Left lung (tissue), 10 donors: ENCODE results near the gene FAM200B. TPM values are rescaled to one million over a fixed set of nuclear protein-coding genes. Genes with fewer than 3 reads are reported as not detected.

Source experiments
- ATAC-seq: fragments of 200-7000 bp; cut with Tn5 transposase; one replicate; pipeline ENCODE4 v1.9.1; 2020; ENCODE audit warnings: moderate library complexity
- DNase-seq, 4 donors: peaks; one replicate each; pipeline ENCODE4 v3.0.0-alpha.2; 2013 to 2020
- H3K27ac ChIP-seq, 2 donors: fragments of 200-600 bp; sonication (generic) in 1 of 2; one replicate each; pipeline versions ENCODE4 v1.5.0 to v1.8.0; 2020 to 2021
- H3K27me3 ChIP-seq, 2 donors: fragments of 200-600 bp; sonication (generic) in 1 of 2; one replicate each; pipeline versions ENCODE4 v1.5.0 to v1.8.0; 2020 to 2021
- H3K36me3 ChIP-seq, 2 donors: fragments of 200-600 bp; sonication (generic) in 1 of 2; one replicate each; pipeline versions ENCODE4 v1.5.0 to v1.8.0; 2020 to 2021
- H3K4me1 ChIP-seq, 2 donors: fragments of 200-600 bp; one replicate each; pipeline ENCODE4 v1.8.0; 2021
- H3K4me3 ChIP-seq, 2 donors: fragments of 200-600 bp; sonication (generic) in 1 of 2; one replicate each; pipeline versions ENCODE4 v1.5.0 to v1.8.0; 2020 to 2021; ENCODE audit warnings: mild to moderate bottlenecking in 1 of 2
- H3K9me3 ChIP-seq, 2 donors: fragments of 200-600 bp; sonication (generic) in 1 of 2; one replicate each; pipeline versions ENCODE4 v1.5.0 to v1.8.0; 2020 to 2021
- intact Hi-C, 2 donors: fragments of 100-400 bp; cut with DNase I; formaldehyde crosslinking; loops; one replicate each; pipeline versions ENCODE4 v1.11.2 to v1.14.2; 2022
- polyA plus RNA-seq, 6 donors: library from polyadenylated mRNA; unstranded; fragments of 120-200 nt; gene quantifications; one replicate each; pipeline ENCODE4 v1.2.1, GENCODE V29; 2013; ENCODE audit not compliant: insufficient read length in 6 of 6
- total RNA-seq, 2 donors: library from RNA; stranded (reverse); fragmentation: NEBNext Ultra II Directional; extraction: Animal tissue kit (Norgen Biotek cat#: 25700); gene quantifications; one replicate each; pipeline ENCODE4 v1.2.1, GENCODE V29; 2021
- TF ChIP-seq, protein P1 (sequence below), 2 donors: fragments of 200-600 bp; sonication (generic) in 1 of 2; IDR thresholded peaks; one replicate each; pipeline versions ENCODE4 v1.5.0 to v1.8.0; 2021; ENCODE audit warnings: antibody characterized with exemption in 2 of 2
- donor health status: DM: no; HTN: yes; CAD: no.
- donor health status: DM: no; HTN: no; CAD: no.

Gene FAM200B
- total and polyA plus RNA-seq, 8 donors: 25.8 to 52.4 (median 45.9) TPM

GRCh38 chr4:15711762-15712161 is 30.1 kb downstream of the FAM200B start:
- Histone ChIP-seq H3K4me1 (no peaks in the 10 kb centered on the region), H3K9me3 (no peaks in the 10 kb centered on the region), H3K27me3 (no peaks in the 10 kb centered on the region), H3K36me3 (peaks cover 0 to 31% of the 10 kb centered on the region in 2 donors), H3K4me3 (no peak overlapping the region), H3K27ac (no peak overlapping the region)
- DNase-seq (no peak), ATAC-seq (no peak)
- TF ChIP-seq, protein P1, sequence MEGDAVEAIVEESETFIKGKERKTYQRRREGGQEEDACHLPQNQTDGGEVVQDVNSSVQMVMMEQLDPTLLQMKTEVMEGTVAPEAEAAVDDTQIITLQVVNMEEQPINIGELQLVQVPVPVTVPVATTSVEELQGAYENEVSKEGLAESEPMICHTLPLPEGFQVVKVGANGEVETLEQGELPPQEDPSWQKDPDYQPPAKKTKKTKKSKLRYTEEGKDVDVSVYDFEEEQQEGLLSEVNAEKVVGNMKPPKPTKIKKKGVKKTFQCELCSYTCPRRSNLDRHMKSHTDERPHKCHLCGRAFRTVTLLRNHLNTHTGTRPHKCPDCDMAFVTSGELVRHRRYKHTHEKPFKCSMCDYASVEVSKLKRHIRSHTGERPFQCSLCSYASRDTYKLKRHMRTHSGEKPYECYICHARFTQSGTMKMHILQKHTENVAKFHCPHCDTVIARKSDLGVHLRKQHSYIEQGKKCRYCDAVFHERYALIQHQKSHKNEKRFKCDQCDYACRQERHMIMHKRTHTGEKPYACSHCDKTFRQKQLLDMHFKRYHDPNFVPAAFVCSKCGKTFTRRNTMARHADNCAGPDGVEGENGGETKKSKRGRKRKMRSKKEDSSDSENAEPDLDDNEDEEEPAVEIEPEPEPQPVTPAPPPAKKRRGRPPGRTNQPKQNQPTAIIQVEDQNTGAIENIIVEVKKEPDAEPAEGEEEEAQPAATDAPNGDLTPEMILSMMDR (IDR thresholded peaks at IDR 0.05): no peak
- intact Hi-C loops: no loop called here

- no peaks in the 10 kb centered on the region for H3K27me3 ChIP-seq
- ATAC-seq: no peak
- TF ChIP-seq, protein P1 (IDR thresholded peaks at IDR 0.05): no peak
- no peak overlapping the region for H3K4me3 ChIP-seq
- H3K36me3 ChIP-seq: peaks cover 0 to 32% of the 10 kb centered on the region in 2 donors
- H3K27ac ChIP-seq: no peak overlapping the region
- no peak for DNase-seq
- no peaks in the 10 kb centered on the region for H3K4me1 ChIP-seq
- intact Hi-C loops: no loop called here
- H3K9me3 ChIP-seq: no peaks in the 10 kb centered on the region
Measured at GRCh38 chr4:15712214-15712613, 30.6 kb downstream of the FAM200B start.

DNA sequence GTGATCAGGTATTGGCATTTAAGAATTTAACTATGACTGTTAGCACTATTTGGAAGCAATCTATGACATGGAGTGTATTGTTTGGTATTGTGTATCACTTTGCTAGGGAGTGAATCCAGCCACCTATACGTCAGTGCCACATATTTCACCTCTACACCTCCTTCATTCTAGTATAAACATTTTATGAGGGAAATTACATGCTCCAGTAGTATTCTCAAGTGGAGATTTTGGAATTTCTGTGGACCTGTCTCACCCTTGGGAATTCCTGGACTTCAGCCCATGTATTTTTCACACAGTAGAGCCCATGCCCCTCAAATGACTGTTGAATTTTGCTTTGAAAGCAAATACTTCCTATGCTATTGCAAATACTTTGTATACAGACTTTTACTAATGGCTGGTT is 32.5 kb downstream of the FAM200B start:
- DNase-seq: peak in 1 of 4 donors; percentile 32
- intact Hi-C loops: no loop called here
- TF ChIP-seq, protein P1 (IDR thresholded peaks at IDR 0.05): no peak

GRCh38 chr4:15714646-15715435 is 33.2 kb downstream of the FAM200B start:
- H3K27ac ChIP-seq: no peak overlapping the region
- no peaks in the 10 kb centered on the region for H3K9me3 ChIP-seq
- peak; percentile 33 for ATAC-seq
- no peak overlapping the region for H3K4me3 ChIP-seq
- H3K4me1 ChIP-seq: peaks cover 0 to 20% of the 10 kb centered on the region in 2 donors
- H3K27me3 ChIP-seq: no peaks in the 10 kb centered on the region
- TF ChIP-seq, protein P1 (IDR thresholded peaks at IDR 0.05): no peak
- intact Hi-C loops: no loop called here
- peaks cover 0 to 32% of the 10 kb centered on the region in 2 donors for H3K36me3 ChIP-seq
- peak in 1 of 4 donors; percentile 56 for DNase-seq

More for the DNA sequence above, 32.5 kb downstream of the FAM200B start:
- ATAC-seq: peak; percentile 16
- Histone ChIP-seq H3K4me3 (no peak overlapping the region), H3K36me3 (peaks cover 0 to 32% of the 10 kb centered on the region in 2 donors), H3K27me3 (no peaks in the 10 kb centered on the region), H3K27ac (no peak overlapping the region), H3K4me1 (peaks cover 0 to 13% of the 10 kb centered on the region in 2 donors), H3K9me3 (no peaks in the 10 kb centered on the region)

DNA sequence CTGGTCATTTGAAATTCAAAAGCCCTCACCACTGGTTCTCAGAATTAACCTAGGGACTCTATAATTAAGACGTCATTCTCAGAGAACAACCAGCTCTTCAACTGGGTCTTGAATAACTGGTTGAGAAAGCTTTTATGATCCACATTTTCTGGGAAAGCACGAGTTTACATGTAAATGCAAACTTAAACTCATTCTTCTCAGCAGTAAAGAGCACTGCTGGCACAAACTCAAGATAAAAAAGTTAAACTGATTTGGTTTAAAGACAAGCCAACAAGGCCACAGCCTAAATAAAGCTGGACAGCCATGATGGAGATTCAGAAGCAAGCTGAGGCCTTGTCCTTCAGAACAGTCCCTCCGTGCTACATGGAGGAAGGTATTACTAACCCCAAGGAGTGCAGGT is 34.5 kb downstream of the FAM200B start:
- no peaks in the 10 kb centered on the region for H3K9me3 ChIP-seq
- no peaks in the 10 kb centered on the region for H3K27me3 ChIP-seq
- H3K27ac ChIP-seq: no peak overlapping the region
- peaks cover 0 to 32% of the 10 kb centered on the region in 2 donors for H3K36me3 ChIP-seq
- ATAC-seq (no peak), DNase-seq (no peak)
- TF ChIP-seq, protein P1 (IDR thresholded peaks at IDR 0.05): no peak
- no peak overlapping the region for H3K4me3 ChIP-seq
- intact Hi-C loops: no loop called here
- peaks cover 0 to 31% of the 10 kb centered on the region in 2 donors for H3K4me1 ChIP-seq
